ENCODE results near the gene HDAC4. TPM values are rescaled to one million over a fixed set of nuclear protein-coding genes. Genes with fewer than 3 reads are reported as not detected.

The HDAC4 gene
- total and polyA plus RNA-seq, 4 donors: 2.9 to 37.2 (median 4.4) TPM

DNA sequence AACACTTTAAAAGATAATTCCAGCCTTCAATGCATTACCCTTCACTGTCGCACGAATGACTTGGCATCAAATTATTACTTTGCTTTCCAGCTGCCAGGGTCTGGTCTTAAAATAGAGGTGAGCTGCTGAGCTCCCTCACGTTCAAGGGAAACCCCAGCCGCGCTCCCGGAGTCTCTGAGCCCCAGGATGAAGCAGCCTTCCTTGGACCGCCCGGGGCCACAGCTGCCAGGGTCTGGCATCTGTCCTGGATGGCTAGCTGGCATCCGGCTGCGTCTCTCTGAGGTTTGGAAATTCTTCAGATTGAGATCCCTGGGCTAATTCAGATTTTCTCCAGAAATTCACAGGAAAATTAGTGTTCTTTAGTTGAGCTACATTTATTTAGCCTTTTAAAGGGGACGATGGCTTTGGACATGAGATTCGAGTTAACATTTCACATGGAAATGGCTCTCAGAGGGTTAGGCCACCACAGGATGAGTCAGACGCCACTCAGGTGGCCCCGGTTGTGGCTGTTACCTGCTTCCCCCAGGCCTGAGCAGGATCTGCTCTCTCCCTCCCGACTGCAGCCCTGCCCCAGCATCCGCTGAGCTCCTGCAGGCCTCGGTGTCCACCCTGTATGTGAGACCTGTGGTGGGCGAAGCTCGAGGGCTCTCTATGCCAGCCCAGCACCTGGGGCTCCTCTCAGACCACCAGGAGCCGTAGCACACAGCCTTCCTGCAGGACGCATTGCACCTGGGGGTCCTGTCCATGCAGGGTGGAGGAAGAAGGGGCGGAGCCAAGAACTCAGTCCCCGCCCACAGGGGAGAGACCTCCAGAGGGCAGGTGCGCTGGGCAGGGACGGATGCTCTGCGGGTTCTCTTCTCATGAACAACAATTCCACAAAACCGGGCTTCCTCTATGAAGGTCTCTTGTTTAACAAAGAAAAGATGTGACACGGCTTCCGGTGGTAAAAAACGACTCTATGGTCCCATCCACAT is 297.4 kb downstream of the HDAC4 start (continued):
- no peak for TF ChIP-seq ZBTB33 (IDR thresholded peaks at IDR 0.05)
- TF ChIP-seq EGR1 (IDR thresholded peaks at IDR 0.05; ENCODE audit: low read depth in 2 of 2): no peak
- no peak for TF ChIP-seq SP1 (IDR thresholded peaks at IDR 0.05)
- TF ChIP-seq, protein P1, sequence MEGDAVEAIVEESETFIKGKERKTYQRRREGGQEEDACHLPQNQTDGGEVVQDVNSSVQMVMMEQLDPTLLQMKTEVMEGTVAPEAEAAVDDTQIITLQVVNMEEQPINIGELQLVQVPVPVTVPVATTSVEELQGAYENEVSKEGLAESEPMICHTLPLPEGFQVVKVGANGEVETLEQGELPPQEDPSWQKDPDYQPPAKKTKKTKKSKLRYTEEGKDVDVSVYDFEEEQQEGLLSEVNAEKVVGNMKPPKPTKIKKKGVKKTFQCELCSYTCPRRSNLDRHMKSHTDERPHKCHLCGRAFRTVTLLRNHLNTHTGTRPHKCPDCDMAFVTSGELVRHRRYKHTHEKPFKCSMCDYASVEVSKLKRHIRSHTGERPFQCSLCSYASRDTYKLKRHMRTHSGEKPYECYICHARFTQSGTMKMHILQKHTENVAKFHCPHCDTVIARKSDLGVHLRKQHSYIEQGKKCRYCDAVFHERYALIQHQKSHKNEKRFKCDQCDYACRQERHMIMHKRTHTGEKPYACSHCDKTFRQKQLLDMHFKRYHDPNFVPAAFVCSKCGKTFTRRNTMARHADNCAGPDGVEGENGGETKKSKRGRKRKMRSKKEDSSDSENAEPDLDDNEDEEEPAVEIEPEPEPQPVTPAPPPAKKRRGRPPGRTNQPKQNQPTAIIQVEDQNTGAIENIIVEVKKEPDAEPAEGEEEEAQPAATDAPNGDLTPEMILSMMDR (IDR thresholded peaks at IDR 0.05; ENCODE audit: low read depth, low read length, missing input control): no peak

DNA sequence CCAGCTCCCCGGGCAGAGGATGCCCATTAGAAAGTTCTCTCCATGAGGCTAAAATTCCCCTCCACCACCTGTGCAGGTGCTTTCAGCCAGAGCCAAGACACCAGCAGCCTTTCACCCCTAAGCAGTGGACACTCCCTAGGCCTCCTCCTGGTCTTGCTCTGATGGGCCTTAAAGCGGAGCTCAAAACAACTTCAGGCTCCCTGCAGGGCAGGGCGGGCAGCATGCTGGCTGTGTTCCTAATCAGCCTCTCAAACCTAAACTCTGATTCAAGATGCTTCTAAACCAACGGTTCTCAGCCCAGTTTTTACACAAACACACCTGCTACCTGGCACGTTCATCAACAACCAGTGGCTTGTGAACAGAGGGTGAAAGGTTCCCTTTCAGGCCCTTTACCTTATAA is 298.6 kb downstream of the HDAC4 start:
- WGBS: 91% methylated on average over 5 of the region's 5 CpGs
- DNase-seq (ENCODE audit: low spot score): no peak
- no peak overlapping the region for H3K27ac ChIP-seq (ENCODE audit: low read depth in 1 of 2, low read length in 2 of 2)
- no peaks in the 10 kb centered on the region for H3K4me1 ChIP-seq (ENCODE audit: control insufficient read depth in 4 of 4, insufficient read depth in 4 of 4, low read length in 3 of 4)
- H3K9ac ChIP-seq (ENCODE audit: low read depth in 1 of 2, low read length in 2 of 2): no peak overlapping the region
- H3K36me3 ChIP-seq (ENCODE audit: control insufficient read depth in 4 of 4, insufficient read depth in 3 of 4, low read depth in 1 of 4, low read length in 3 of 4): peaks cover 6 to 55% (median 14%) of the 10 kb centered on the region in 4 donors
- H3K4me3 ChIP-seq (ENCODE audit: low read depth in 1 of 3, low read length in 3 of 3): no peak overlapping the region
- TF ChIP-seq RAD21 (IDR thresholded peaks at IDR 0.05) (no peak), SP1 (IDR thresholded peaks at IDR 0.05) (no peak), HNF4A (conservative IDR thresholded peaks at IDR 0.05) (no peak), YY1 (IDR thresholded peaks at IDR 0.05) (no peak)
- no peaks in the 10 kb centered on the region for H3K27me3 ChIP-seq (ENCODE audit: control insufficient read depth in 4 of 4, insufficient read depth in 4 of 4, low read length in 3 of 4)
- H3K9me3 ChIP-seq (ENCODE audit: control insufficient read depth in 4 of 4, low read length in 3 of 4): no peaks in the 10 kb centered on the region

DNA sequence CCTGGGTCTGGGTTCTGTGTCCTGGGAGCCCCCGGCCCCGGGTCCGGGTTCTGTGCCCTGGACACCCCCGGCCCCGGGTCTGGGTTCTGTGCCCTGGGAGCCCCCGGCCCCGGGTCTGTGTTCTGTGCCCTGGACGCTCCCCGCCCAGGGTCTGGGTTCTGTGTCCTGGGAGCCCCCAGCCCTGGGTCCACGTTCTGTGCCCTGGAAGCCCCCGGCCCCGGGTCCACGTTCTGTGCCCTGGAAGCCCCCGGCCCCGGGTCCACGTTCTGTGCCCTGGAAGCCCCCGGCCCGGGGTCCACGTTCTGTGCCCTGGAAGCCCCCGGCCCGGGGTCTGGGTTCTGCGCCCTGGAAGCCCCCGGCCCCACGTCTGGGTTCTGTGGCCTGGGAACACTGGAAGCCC is 299.0 kb downstream of the HDAC4 start:
- WGBS: 95% methylated on average over 24 of the region's 24 CpGs
- no peak overlapping the region for H3K4me3 ChIP-seq (ENCODE audit: low read depth in 1 of 3, low read length in 3 of 3)
- H3K4me1 ChIP-seq (ENCODE audit: control insufficient read depth in 4 of 4, insufficient read depth in 4 of 4, low read length in 3 of 4): no peaks in the 10 kb centered on the region
- H3K9me3 ChIP-seq (ENCODE audit: control insufficient read depth in 4 of 4, low read length in 3 of 4): no peaks in the 10 kb centered on the region
- peaks cover 6 to 52% (median 13%) of the 10 kb centered on the region in 4 donors for H3K36me3 ChIP-seq (ENCODE audit: control insufficient read depth in 4 of 4, insufficient read depth in 3 of 4, low read depth in 1 of 4, low read length in 3 of 4)
- H3K27me3 ChIP-seq (ENCODE audit: control insufficient read depth in 4 of 4, insufficient read depth in 4 of 4, low read length in 3 of 4): no peaks in the 10 kb centered on the region
- H3K27ac ChIP-seq (ENCODE audit: low read depth in 1 of 2, low read length in 2 of 2): no peak overlapping the region
- no peak for TF ChIP-seq ZBTB33 (IDR thresholded peaks at IDR 0.05)
- no peak for TF ChIP-seq HNF4A (conservative IDR thresholded peaks at IDR 0.05)
- TF ChIP-seq NR2F2 (IDR thresholded peaks at IDR 0.05): no peak
- TF ChIP-seq FOXA1 (IDR thresholded peaks at IDR 0.05): no peak
- TF ChIP-seq, protein P2, sequence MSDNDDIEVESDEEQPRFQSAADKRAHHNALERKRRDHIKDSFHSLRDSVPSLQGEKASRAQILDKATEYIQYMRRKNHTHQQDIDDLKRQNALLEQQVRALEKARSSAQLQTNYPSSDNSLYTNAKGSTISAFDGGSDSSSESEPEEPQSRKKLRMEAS (IDR thresholded peaks at IDR 0.05): no peak
- TF ChIP-seq EGR1 (IDR thresholded peaks at IDR 0.05; ENCODE audit: low read depth in 2 of 2): no peak
- no peak for DNase-seq (ENCODE audit: low spot score)
- no peak overlapping the region for H3K9ac ChIP-seq (ENCODE audit: low read depth in 1 of 2, low read length in 2 of 2)
